Adipose tissue (tissue), 3 donors: ENCODE measurements around the gene PCP4L1. TPM values are rescaled to one million over a fixed set of nuclear protein-coding genes. Genes with fewer than 3 reads are reported as not detected.
A peak's percentile ranks its signal among the peaks of the same experiment; 100 is the strongest.
"Not testable (repeated sequence)": the region's sequence is repeated elsewhere in the genome, so short reads cannot be mapped to it uniquely, and the experiment has no call there.

Experiments
- H3K27ac ChIP-seq: one replicate; pipeline ENCODE4 v1.5.1; 2013; ENCODE audit warnings: low read depth, low read length
- WGBS, 3 donors: extraction: QIAGEN DNeasy Blood & Tissue Kit; methylation state at CpG; one replicate each; pipeline ENCODE4 v1.1.7; 2013; 5-methylcytosine and 5-hydroxymethylcytosine counted together
- polyA plus RNA-seq, 3 donors: library from polyadenylated mRNA; stranded (reverse); fragments of 200-250 nt; gene quantifications; one replicate each; pipeline ENCODE4 v1.2.3, GENCODE V29; 2013
- donor health status: healthy with polysubstance abuse.
- donor health status: Bipolar disorder and iron deficiency.
- donor health status: healthy.

Gene PCP4L1
- under 1 TPM in 2 of 3 donors, not detected in 1; 0.26 to 0.52 TPM for polyA plus RNA-seq

GRCh38 chr1:161258439-161259344 lies at the start of gene PCP4L1:
Gene PCP4L1, plus strand, starts transcription at chr1:161258745. Its CDS starts 230 bp downstream, at chr1:161258975.
- no peak within 1 kb of the TSS for H3K27ac ChIP-seq
- WGBS, 3 donors: 3% methylated on average over 62 of the region's 62 CpGs

DNA sequence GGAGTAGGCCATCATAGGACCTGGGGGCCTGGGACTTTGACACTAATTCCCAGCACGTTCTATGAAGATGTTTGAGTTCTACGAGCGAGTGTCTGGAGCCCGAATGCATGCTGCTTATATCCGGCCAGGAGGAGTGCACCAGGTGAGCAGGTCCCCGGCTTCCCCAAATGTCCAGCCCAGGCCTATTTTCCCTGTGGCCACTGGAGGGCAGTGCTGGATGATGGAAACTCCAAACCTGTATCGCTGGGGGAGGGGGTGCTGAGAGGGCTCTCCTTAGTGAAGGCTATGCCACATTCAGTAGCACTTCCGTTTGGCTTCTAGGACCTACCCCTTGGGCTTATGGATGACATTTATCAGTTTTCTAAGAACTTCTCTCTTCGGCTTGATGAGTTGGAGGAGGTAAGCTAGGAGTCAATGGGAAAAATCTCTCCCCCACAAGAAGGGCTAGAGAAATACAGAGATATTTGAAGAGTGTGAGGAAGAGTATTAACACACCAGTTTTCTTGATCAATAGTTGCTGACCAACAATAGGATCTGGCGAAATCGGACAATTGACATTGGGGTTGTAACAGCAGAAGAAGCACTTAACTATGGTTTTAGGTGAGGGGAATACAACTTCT lies 48.6 kb upstream of the PCP4L1 start:
- H3K27ac ChIP-seq: no peak overlapping the region
- WGBS, 3 donors: 28 to 42% (median 38%) methylated on average over 11 of the region's 11 CpGs

GRCh38 chr1:161214369-161214768 lies 44.2 kb upstream of the PCP4L1 start:
- H3K27ac ChIP-seq: peak overlapping the region; percentile 28
- WGBS, 3 donors: 72 to 94% (median 77%) methylated on average over 9 of the region's 9 CpGs

GRCh38 chr1:161215076-161215475 lies 43.5 kb upstream of the PCP4L1 start, which contains the start of gene FCER1G:
Gene FCER1G, plus strand, starts transcription at chr1:161215295. Its CDS starts 27 bp downstream, at chr1:161215322.
- 54 to 73% (median 55%) methylated on average over 10 of the region's 10 CpGs for WGBS, 3 donors
- peak within 1 kb of the TSS; percentile 77 for H3K27ac ChIP-seq

DNA sequence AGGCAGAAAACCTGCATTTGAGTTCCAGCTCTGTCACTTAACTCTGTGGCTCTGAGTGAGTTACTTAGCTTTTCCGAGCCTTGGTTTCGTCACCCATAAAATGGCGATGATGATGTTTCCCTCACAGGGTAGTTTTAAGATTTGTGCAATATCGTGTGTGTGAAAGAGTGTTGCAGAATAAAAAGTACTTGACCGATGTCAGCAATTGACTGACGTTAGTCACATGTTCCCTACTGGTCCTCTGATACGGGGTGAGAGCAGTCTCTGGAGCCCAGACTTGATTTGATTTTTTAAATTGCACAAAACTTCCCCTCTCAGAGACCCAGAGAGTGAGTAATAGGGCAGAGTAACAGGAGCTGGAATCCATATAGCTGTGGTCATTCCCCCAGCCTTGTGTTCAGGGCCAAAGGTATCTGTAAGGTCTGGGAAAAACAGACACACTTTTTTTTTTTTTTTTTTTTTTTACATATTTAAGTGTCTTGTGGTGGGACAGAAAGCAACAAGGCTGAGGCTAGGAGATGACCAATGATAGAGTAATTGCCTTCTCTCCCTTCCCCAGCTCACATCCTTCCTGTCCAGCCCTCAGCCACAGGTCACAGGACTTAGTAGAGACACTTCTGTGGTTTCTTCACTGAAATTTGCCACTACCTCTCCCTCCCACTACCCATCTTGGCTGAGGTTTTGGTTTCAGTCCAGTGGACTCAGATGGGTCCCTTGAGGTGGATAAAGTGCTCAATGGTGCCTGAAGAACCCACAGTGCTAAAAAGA lies 41.4 kb upstream of the PCP4L1 start:
- H3K27ac ChIP-seq: peak overlapping the region; percentile 98
- 26 to 54% (median 36%) methylated on average over 7 of the region's 7 CpGs for WGBS, 3 donors

- peak overlapping the region; percentile 13 for H3K27ac ChIP-seq
- WGBS, 3 donors: 52 to 61% (median 60%) methylated on average over 6 of the region's 6 CpGs
Measured at GRCh38 chr1:161217831-161218230, 40.7 kb upstream of the PCP4L1 start.

DNA sequence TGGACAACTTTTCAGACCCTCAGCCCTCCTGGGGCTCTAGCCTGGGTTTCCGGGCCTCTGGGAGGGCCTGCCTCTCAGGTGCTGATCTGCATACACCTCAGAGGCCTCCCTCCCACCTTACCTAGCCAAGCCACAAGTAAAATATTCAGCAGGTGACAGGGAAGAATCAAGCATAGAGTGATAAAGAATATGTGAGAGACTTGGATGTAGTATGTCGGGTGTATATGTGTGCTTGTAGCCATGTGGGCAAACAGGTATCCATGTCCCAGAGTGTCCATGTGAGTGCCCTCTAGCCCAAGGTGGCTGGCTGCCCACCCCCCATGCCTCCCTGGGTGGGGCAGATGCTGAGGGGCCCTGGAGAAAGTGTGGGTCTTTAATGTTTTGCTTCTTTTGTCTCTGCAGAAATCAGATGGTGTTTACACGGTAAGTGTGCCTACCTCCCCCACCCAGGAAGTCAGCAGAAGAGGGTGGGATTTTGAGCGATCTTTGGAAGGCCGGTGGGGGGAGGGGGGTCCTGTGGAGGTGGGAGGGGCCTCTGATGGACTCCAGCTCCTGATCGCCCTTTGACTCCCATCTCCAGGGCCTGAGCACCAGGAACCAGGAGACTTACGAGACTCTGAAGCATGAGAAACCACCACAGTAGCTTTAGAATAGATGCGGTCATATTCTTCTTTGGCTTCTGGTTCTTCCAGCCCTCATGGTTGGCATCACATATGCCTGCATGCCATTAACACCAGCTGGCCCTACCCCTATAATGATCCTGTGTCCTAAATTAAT lies 40.1 kb upstream of the PCP4L1 start:
- no peak overlapping the region for H3K27ac ChIP-seq
- 47 to 75% (median 73%) methylated on average over 8 of the region's 8 CpGs for WGBS, 3 donors

- 81 to 88% (median 81%) methylated on average over 5 of the region's 5 CpGs for WGBS, 3 donors
- H3K27ac ChIP-seq: no peak overlapping the region
Measured at GRCh38 chr1:161219078-161219892, 39.3 kb upstream of the PCP4L1 start.

GRCh38 chr1:161220002-161220401 lies 38.5 kb upstream of the PCP4L1 start:
- no peak overlapping the region for H3K27ac ChIP-seq
- WGBS, 3 donors: 66 to 85% (median 84%) methylated on average over 5 of the region's 5 CpGs

GRCh38 chr1:161222175-161223019 lies 36.1 kb upstream of the PCP4L1 start:
- no peak overlapping the region for H3K27ac ChIP-seq
- WGBS, 3 donors: 73 to 75% (median 74%) methylated on average over 6 of the region's 6 CpGs

DNA sequence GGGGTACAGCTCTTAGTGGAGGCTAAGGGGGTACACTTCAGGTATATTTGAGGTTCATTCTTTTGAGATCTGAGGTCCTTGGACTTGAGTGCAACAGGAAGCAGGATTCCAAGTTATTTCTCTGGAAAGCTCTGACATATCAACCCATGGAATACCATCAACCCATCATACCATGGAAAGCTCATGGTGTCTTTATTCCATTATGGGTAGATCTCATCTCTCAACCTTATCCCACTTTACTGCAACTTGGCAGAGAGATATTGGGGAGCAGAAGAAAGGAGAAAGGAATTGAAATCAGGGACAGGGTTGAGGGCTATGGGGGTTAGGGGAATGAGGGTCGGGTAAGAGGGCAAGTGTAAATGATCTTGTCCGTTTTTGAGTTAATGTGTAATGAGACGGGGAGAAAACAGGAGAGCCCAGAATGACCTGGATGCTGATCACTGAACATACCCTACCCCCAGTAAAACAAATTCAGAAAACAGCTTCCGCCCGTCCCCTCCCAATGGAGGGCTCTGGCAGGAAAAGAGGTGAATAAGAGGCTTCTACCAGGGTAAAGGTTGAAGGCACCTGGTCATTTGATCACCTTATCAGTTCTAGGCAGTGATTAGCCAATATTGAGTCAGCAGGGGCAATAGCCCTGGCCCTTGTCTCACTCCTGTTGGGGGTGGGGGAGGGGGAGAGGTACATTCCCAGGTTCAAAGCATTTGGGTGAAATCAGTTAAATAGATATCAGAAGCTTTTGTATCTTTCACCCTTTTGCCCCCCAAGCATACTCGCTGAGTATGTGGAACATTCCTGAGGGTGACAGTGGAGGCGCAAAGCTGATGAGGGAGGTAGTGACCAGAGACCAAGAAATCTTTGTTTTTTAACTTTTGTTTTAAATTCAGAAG lies 34.5 kb upstream of the PCP4L1 start:
- no peak overlapping the region for H3K27ac ChIP-seq
- WGBS, 3 donors: 71 to 95% (median 93%) methylated on average over 7 of the region's 7 CpGs

GRCh38 chr1:161224695-161225087 lies 33.9 kb upstream of the PCP4L1 start:
- WGBS, 3 donors: 79 to 91% (median 86%) methylated on average over 10 to 13 of the region's 13 CpGs
- H3K27ac ChIP-seq: not testable (repeated sequence)

DNA sequence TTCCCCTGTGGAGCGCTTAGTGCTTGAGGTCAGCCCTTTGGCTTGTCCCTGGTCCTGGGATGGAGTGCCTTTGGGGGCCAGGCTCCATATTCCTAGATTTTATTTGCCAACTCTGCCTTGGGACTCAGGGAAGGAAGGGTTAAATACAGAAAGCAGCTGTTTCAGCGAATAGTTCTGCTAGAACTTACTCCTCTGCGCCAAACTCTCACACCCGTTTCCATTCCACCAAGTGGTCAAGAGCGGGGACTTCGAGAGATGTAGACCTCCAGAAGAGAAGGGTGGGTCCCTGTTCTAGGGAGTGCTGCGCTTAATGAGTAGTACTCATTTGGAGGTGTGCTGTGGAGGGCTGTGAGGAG lies 33.4 kb upstream of the PCP4L1 start:
- H3K27ac ChIP-seq: no peak overlapping the region
- WGBS, 3 donors: 57 to 72% (median 60%) methylated on average over 7 of the region's 7 CpGs

GRCh38 chr1:161225534-161226319 lies 32.8 kb upstream of the PCP4L1 start, which contains the start of gene TOMM40L:
Gene TOMM40L, plus strand, starts transcription at chr1:161226060. Its CDS starts 430 bp downstream, at chr1:161226490.
- H3K27ac ChIP-seq: no peak within 1 kb of the TSS
- 4 to 11% (median 6%) methylated on average over 16 of the region's 16 CpGs for WGBS, 3 donors

DNA sequence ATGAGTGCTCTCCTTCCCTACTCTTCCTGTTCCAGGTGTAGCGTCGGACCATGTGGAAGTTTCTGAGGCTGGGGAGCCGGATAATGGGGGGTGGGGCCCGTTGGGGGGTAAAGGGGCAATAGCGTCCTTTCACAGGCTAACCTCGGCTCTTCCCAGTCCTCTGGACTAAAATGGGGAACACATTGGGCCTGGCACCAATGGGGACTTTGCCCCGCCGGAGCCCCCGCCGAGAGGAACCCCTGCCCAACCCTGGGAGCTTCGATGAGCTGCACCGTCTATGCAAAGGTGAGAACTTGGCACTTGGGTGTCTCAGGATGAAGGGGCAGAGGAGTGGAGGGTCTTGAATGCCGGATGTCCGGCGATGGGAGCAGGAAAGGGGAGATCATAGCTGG lies 32.2 kb upstream of the PCP4L1 start:
- 8 to 16% (median 12%) methylated on average over 15 of the region's 15 CpGs for WGBS, 3 donors
- no peak overlapping the region for H3K27ac ChIP-seq
